Measurements from ENCODE around the gene CARD10. TPM values are rescaled to one million over a fixed set of nuclear protein-coding genes. Genes with fewer than 3 reads are reported as not detected.

The CARD10 gene
- total and polyA plus RNA-seq, 2 of the 13 experiments (the other 11 are each of a cell fraction or from before 2014, with no cell fraction given): 35.2 to 55.8 TPM

GRCh38 chr22:37502342-37503182, 16.7 kb downstream of the CARD10 start (continued):
- TF ChIP-seq ZNF639 (CRISPR knock-in tag; conservative IDR thresholded peaks at IDR 0.05) (0 out of 2 replicates have a peak, but pooled peaks have one; percentile 13), KLF11 (CRISPR knock-in tag; IDR thresholded peaks at IDR 0.05) (no peak), ZSCAN5A (CRISPR knock-in tag; IDR thresholded peaks at IDR 0.05; ENCODE audit: borderline replicate concordance) (no peak), ZNF121 (CRISPR knock-in tag; IDR thresholded peaks at IDR 0.05) (no peak; the same call in 1 of the 2 replicates), RFXANK (CRISPR knock-in tag; IDR thresholded peaks at IDR 0.05) (no peak), CEBPG (CRISPR knock-in tag; IDR thresholded peaks at IDR 0.05) (peak; percentile 50), ZSCAN29 (CRISPR knock-in tag; conservative IDR thresholded peaks at IDR 0.05) (no peak), BRCA1 (CRISPR knock-in tag; IDR thresholded peaks at IDR 0.05) (no peak), ZNF569 (CRISPR knock-in tag; IDR thresholded peaks at IDR 0.05; ENCODE audit: borderline replicate concordance) (no peak), LCORL (IDR thresholded peaks at IDR 0.05) (no peak), LCORL (CRISPR knock-in tag; IDR thresholded peaks at IDR 0.05) (no peak), HOXA5 (CRISPR knock-in tag; IDR thresholded peaks at IDR 0.05) (no peak), NR2F6 (IDR thresholded peaks at IDR 0.05) (no peak), NR2F6 (CRISPR knock-in tag; IDR thresholded peaks at IDR 0.05) (no peak), BCL3 (CRISPR knock-in tag; IDR thresholded peaks at IDR 0.05) (no peak; the same call in 1 of the 2 replicates), CREB1 (IDR thresholded peaks at IDR 0.05) (no peak), CREB1 (CRISPR knock-in tag; IDR thresholded peaks at IDR 0.05) (no peak), EHMT2 (IDR thresholded peaks at IDR 0.05; ENCODE audit: borderline replicate concordance, low read depth, low read length) (no peak), RORA (CRISPR knock-in tag; IDR thresholded peaks at IDR 0.05) (no peak), ZNF850 (CRISPR knock-in tag; conservative IDR thresholded peaks at IDR 0.05) (no peak), ZBTB37 (CRISPR knock-in tag; IDR thresholded peaks at IDR 0.05) (no peak), MED13 (CRISPR knock-in tag; IDR thresholded peaks at IDR 0.05) (no peak), SMAD9 (CRISPR knock-in tag; IDR thresholded peaks at IDR 0.05) (0 out of 2 replicates have a peak, but pooled peaks have one; percentile 54), ZNF773 (CRISPR knock-in tag; IDR thresholded peaks at IDR 0.05; ENCODE audit: borderline replicate concordance) (no peak), ZNF556 (CRISPR knock-in tag; IDR thresholded peaks at IDR 0.05; ENCODE audit: borderline replicate concordance) (no peak), RFX1 (IDR thresholded peaks at IDR 0.05) (no peak), ZNF784 (CRISPR knock-in tag; IDR thresholded peaks at IDR 0.05; ENCODE audit: borderline replicate concordance) (no peak; the same call in 1 of the 2 replicates)

All from HepG2 (cell line).